ENCODE measurements around the gene MMADHC.
A peak's percentile ranks its signal among the peaks of the same experiment; 100 is the strongest.

Gene MMADHC

DNA sequence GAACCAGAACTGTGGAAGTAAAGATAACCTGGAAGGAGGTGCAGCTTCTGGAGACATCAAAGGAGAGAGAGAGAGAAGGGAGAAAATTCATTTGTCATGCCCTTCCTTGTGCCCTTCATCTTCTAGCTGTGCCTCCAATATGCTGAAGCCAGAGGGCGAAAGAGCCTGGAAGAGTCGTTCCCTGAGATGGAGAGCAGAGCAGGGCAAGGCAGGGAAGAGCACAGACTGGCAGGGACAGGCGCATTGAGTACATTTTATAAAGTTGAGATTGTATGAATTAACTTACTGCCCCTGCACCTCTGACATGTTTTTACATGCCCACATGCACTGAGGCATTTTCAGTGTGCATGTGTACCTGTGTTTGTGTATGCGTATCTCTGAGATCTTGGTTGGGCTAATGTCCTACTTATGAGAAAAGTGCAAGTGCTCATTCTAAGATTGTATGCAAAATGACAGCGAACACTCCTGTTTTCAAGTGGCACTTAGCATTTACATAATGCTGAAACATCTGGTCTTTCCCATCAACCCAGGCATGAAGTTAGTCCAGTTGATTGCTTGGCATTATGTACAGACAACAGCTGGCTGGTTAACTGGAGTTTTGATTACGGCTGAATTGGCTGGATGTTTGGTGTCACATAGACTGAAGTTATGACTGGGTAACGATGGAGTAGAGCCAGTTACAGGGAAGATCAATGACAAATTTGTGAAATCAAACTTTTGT lies 23.7 kb upstream of the MMADHC start:
- CTCF ChIA-PET = interaction anchor here (1.0 to 3.6 kb wide), 4 partner anchors 10 to 1628 kb away, joined by 3 to 22 read pairs (median 4); no protein-coding TSS in a partner anchor

DNA sequence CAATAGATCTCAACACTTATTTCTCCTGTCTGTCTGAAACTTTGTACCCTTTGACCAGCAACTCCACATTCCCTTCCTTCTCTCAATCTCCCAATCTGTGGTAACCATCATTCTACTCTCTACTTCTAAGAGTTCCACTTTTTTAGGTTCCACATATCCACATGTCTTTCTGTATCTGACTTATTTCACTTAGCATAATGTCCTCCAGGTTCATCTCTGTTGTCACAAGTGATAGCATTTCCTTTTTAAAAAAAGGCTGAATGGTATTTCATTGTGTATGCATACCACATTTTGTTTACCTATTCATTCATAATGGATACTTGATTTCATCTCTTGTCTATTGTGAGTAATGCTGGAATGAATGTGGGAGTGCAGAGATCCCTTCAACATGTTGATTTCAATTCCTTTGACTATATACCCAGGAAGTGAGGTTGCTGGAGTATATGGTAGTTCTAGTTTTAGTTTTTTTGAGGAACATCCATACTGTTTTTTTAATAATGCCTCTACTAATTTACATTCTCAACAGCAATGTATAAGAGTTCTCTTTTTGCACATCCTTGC lies 18.8 kb upstream of the MMADHC start:
- no peak overlapping the region for H3K4me3 ChIP-seq (ENCODE audit: low read depth, low read length)
- POLR2A ChIA-PET = no interaction called here
- DNase-seq (ENCODE audit: low read depth, low spot score) = no peak
- CTCF ChIA-PET = no interaction called here
- TF ChIP-seq, protein P1, sequence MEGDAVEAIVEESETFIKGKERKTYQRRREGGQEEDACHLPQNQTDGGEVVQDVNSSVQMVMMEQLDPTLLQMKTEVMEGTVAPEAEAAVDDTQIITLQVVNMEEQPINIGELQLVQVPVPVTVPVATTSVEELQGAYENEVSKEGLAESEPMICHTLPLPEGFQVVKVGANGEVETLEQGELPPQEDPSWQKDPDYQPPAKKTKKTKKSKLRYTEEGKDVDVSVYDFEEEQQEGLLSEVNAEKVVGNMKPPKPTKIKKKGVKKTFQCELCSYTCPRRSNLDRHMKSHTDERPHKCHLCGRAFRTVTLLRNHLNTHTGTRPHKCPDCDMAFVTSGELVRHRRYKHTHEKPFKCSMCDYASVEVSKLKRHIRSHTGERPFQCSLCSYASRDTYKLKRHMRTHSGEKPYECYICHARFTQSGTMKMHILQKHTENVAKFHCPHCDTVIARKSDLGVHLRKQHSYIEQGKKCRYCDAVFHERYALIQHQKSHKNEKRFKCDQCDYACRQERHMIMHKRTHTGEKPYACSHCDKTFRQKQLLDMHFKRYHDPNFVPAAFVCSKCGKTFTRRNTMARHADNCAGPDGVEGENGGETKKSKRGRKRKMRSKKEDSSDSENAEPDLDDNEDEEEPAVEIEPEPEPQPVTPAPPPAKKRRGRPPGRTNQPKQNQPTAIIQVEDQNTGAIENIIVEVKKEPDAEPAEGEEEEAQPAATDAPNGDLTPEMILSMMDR (IDR thresholded peaks at IDR 0.05; ENCODE audit: insufficient read depth, low read length, missing control alignments) = no peak

More for the DNA sequence above, 23.7 kb upstream of the MMADHC start:
- POLR2A ChIA-PET = no interaction called here
- TF ChIP-seq, protein P1 (IDR thresholded peaks at IDR 0.05; ENCODE audit: insufficient read depth, low read length, missing control alignments) = peak; percentile 22
- DNase-seq (ENCODE audit: low read depth, low spot score) = no peak
- no peak overlapping the region for H3K4me3 ChIP-seq (ENCODE audit: low read depth, low read length)

DNA sequence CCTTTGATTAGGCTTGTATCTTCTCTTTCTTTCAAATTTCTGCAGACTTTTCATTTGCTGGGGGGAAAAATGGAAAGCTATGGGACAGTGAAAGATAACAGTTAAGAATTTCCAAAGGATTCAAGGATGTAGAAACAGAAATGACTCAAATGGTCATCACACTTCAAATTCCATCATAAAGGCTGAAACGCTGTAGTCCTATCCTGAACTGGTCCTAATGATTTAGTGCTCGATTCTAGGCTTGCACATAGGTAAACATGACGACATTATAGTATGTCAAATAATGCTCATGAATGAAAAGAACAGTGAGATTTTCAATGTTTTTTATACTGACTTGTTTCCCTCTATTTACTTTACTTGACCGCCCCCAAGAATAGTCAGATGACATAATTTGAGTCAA lies 15.7 kb upstream of the MMADHC start:
- ChIA-PET POLR2A (no interaction called here), CTCF (interaction anchor here (1.2 to 1.5 kb wide), 3 partner anchors 10 to 1636 kb away, joined by 3 to 5 read pairs (median 4); no protein-coding TSS in a partner anchor)
- TF ChIP-seq, protein P1 (IDR thresholded peaks at IDR 0.05; ENCODE audit: insufficient read depth, low read length, missing control alignments) = no peak
- no peak overlapping the region for H3K4me3 ChIP-seq (ENCODE audit: low read depth, low read length)
- DNase-seq (ENCODE audit: low read depth, low spot score) = no peak

DNA sequence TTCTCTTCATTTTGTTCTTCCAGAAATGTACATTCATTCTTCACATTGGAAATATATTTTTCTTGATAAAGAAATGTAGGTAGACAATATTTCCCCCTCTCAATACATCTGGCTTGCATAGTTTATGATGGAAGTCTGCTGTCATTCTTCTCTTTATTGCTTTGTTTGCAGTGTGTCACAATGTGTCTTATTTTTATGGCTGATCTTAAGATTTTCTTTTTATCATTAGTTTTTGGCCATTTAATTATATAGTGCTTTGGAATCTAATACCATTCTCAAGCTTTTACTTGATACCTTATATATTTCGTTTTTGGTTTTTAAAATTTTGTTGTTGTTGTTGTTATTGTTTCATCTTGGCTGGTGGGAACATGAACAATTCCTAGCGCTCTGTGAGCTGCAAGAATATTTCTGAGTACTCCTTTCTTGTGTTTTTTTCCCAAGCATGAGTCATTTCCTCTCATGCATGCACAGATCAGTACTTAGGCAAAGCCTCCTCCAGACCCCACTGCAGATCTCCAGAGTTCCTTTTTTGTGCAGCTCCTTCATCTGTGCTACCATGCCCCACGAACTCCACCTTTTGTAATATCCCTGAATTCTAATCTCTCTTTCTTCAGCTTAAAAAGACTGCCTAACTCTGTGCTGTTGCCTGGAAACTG lies 13.7 kb upstream of the MMADHC start:
- ChIA-PET POLR2A (interaction anchor here (0.6 kb wide), 1 partner anchor 905 kb away, joined by 3 read pairs; no protein-coding TSS in a partner anchor), CTCF (interaction anchor here (0.6 to 1.5 kb wide), 5 partner anchors 10 to 1639 kb away, joined by 3 to 5 read pairs (median 3); no protein-coding TSS in a partner anchor)
- DNase-seq (ENCODE audit: low read depth, low spot score) = no peak

DNA sequence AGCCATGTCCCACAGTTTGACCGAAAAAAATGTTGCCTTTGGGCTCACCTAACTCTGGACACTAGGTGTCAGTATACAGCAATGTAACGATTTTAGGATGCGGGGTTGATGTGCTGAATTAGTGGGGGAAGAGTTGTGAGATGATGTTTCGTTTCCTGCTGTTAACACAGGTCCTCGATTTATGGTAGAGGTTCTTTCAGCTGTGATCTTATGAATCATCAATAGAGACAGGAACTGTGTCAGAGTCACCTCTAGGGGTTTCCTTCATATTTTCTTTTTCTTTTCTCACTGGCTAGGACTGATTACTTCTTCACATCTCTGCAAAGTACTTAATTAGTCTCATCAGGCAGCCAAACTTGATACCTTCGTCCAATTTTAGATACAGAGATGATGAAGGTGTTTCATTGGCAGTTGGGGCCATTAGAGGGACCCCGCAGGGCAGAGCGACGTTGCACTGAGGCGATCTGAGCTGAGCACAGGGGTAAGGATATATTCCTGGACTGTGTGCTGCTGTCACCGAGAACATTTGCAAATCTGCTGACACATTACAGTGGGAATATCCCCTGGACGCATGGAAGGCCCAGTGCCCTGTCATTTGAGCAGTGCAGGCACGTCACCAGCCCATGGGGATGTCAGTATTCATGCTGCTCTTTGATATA lies 10.2 kb upstream of the MMADHC start:
- POLR2A ChIA-PET = interaction anchor here (0.5 kb wide), 2 partner anchors 228 to 882 kb away, joined by 3 to 4 read pairs; no protein-coding TSS in a partner anchor
- CTCF ChIA-PET = interaction anchor here (0.6 to 5.6 kb wide), 19 partner anchors 11 to 1833 kb away, joined by 3 to 57 read pairs (median 4); no protein-coding TSS in a partner anchor
- DNase-seq (ENCODE audit: low read depth, low spot score) = no peak
- TF ChIP-seq, protein P1 (IDR thresholded peaks at IDR 0.05; ENCODE audit: insufficient read depth, low read length, missing control alignments) = peak; percentile 68
- peak overlapping the region; percentile 26 for H3K4me3 ChIP-seq (ENCODE audit: low read depth, low read length)

More for the DNA sequence above, 13.7 kb upstream of the MMADHC start:
- TF ChIP-seq, protein P1 (IDR thresholded peaks at IDR 0.05; ENCODE audit: insufficient read depth, low read length, missing control alignments) = no peak
- no peak overlapping the region for H3K4me3 ChIP-seq (ENCODE audit: low read depth, low read length)
